H9 (cell line): Measurements from ENCODE around the gene RAD18. TPM values are rescaled to one million over a fixed set of nuclear protein-coding genes. Genes with fewer than 3 reads are reported as not detected.

ENCODE experiments used
- DNase-seq: peaks from one replicate; pipeline ENCODE4 v3.0.0-alpha.2; 2017
- H2AFZ ChIP-seq: one replicate; pipeline ENCODE4 v1.6.1; 2013; ENCODE audit warnings: mild to moderate bottlenecking, low read length, control low read depth, moderate library complexity
- H2AK5ac ChIP-seq: 2 replicates; pipeline ENCODE4 v1.6.1; 2013; ENCODE audit warnings: low read length, control low read depth, mixed read lengths; ENCODE audit not compliant: insufficient read length
- H2BK120ac ChIP-seq: one replicate; pipeline ENCODE4 v1.6.1; 2013; ENCODE audit warnings: low read depth, mild to moderate bottlenecking, low read length, control low read depth, inconsistent platforms; ENCODE audit not compliant: poor library complexity, severe bottlenecking
- H2BK12ac ChIP-seq: 2 replicates; pipeline ENCODE4 v1.6.1; 2013; ENCODE audit warnings: low read length, control low read depth, mixed read lengths, low read depth; ENCODE audit not compliant: insufficient read length
- H2BK15ac ChIP-seq: 2 replicates; pipeline ENCODE4 v1.6.1; 2013; ENCODE audit warnings: low read depth, low read length, control low read depth
- H2BK20ac ChIP-seq: one replicate; pipeline ENCODE4 v1.6.1; 2013; ENCODE audit warnings: low read depth, mild to moderate bottlenecking, low read length, control low read depth, inconsistent platforms; ENCODE audit not compliant: poor library complexity, severe bottlenecking
- H2BK5ac ChIP-seq: 2 replicates; pipeline ENCODE4 v1.6.1; 2013; ENCODE audit warnings: low read length, control low read depth, mixed read lengths; ENCODE audit not compliant: insufficient read length
- H3K14ac ChIP-seq: 2 replicates; pipeline ENCODE4 v1.6.1; 2013; ENCODE audit warnings: low read length, control low read depth; ENCODE audit not compliant: insufficient read depth
- H3K18ac ChIP-seq: 2 replicates; pipeline ENCODE4 v1.6.1; 2013; ENCODE audit warnings: low read depth, mild to moderate bottlenecking, mixed read lengths, low read length, control low read depth; ENCODE audit not compliant: insufficient read length
- H3K23ac ChIP-seq: 2 replicates; pipeline ENCODE4 v1.6.1; 2013; ENCODE audit warnings: low read length, control low read depth, mixed read lengths, low read depth; ENCODE audit not compliant: insufficient read length
- H3K23me2 ChIP-seq: 2 replicates; pipeline ENCODE4 v1.6.1; 2013; ENCODE audit warnings: low read depth, mild to moderate bottlenecking, mixed read lengths, low read length, control low read depth; ENCODE audit not compliant: insufficient read length, poor library complexity, severe bottlenecking
- H3K27ac ChIP-seq: 2 replicates; pipeline ENCODE4 v1.5.1; 2013; ENCODE audit warnings: low read length, control low read depth, mixed read lengths, low read depth; ENCODE audit not compliant: insufficient read length
- H3K27me3 ChIP-seq: 2 replicates; pipeline ENCODE4 v1.6.1; 2013; ENCODE audit warnings: low read length, control low read depth, inconsistent platforms; ENCODE audit not compliant: insufficient read depth
- H3K4ac ChIP-seq: 2 replicates; pipeline ENCODE4 v1.6.1; 2013; ENCODE audit warnings: low read depth, mild to moderate bottlenecking, control low read depth, inconsistent platforms, low read length, moderate library complexity
- H3K4me1 ChIP-seq: 2 replicates; pipeline ENCODE4 v1.6.1; 2013; ENCODE audit warnings: low read length, control low read depth, inconsistent platforms; ENCODE audit not compliant: insufficient read depth
- H3K4me2 ChIP-seq: 2 replicates; pipeline ENCODE4 v1.6.1; 2013; ENCODE audit warnings: low read length, control low read depth, mixed read lengths; ENCODE audit not compliant: insufficient read length, insufficient read depth
- H3K56ac ChIP-seq: 2 replicates; pipeline ENCODE4 v1.6.1; 2013; ENCODE audit warnings: low read depth, mild to moderate bottlenecking, mixed read lengths, low read length, control low read depth; ENCODE audit not compliant: insufficient read length
- H3K79me1 ChIP-seq: 2 replicates; pipeline ENCODE4 v1.6.1; 2013; ENCODE audit warnings: low read depth, mild to moderate bottlenecking, moderate library complexity, low read length, control low read depth, inconsistent platforms; ENCODE audit not compliant: insufficient read depth, poor library complexity, severe bottlenecking
- H3K79me2 ChIP-seq: 2 replicates; pipeline ENCODE4 v1.6.1; 2013; ENCODE audit warnings: low read length, control low read depth, inconsistent platforms; ENCODE audit not compliant: insufficient read depth
- H3K9ac ChIP-seq: 2 replicates; pipeline ENCODE4 v1.6.1; 2013; ENCODE audit warnings: low read length, control low read depth, mixed read lengths; ENCODE audit not compliant: insufficient read length; ENCODE audit errors: extremely low read depth
- H3K9me3 ChIP-seq: one replicate; pipeline ENCODE4 v1.6.1; 2013; ENCODE audit warnings: low read depth, low read length, inconsistent platforms; ENCODE audit not compliant: control insufficient read depth
- H3T11ph ChIP-seq: one replicate; pipeline ENCODE4 v1.6.1; 2013; ENCODE audit warnings: mild to moderate bottlenecking, low read length, control low read depth, inconsistent platforms
- H4K20me1 ChIP-seq: one replicate; pipeline ENCODE4 v1.6.1; 2013; ENCODE audit not compliant: control insufficient read depth, insufficient read length, insufficient read depth
- H4K5ac ChIP-seq: 2 replicates; pipeline ENCODE4 v1.6.1; 2013; ENCODE audit warnings: low read depth, mild to moderate bottlenecking, mixed read lengths, low read length, control low read depth; ENCODE audit not compliant: insufficient read length
- H4K8ac ChIP-seq: replicated peaks from 2 replicates; pipeline ENCODE4 v1.6.1; 2013; ENCODE audit warnings: low read length, control low read depth, mixed read lengths, low read depth; ENCODE audit not compliant: insufficient read length
- H4K91ac ChIP-seq: 2 replicates; pipeline ENCODE4 v1.6.1; 2013; ENCODE audit warnings: low read depth, mild to moderate bottlenecking, moderate library complexity, mixed read lengths, low read length, control low read depth; ENCODE audit not compliant: insufficient read length
- H3K27ac Mint-ChIP-seq, 3 experiments: 2 replicates in 2 of 3; 3 replicates in 1 of 3; pipeline ENCODE4 v1.8.0; 2020 to 2021; ENCODE audit warnings: mixed read lengths in 3 of 3, mild to moderate bottlenecking in 1 of 3, moderate library complexity in 1 of 3
- H3K27me3 Mint-ChIP-seq: 2 replicates; pipeline ENCODE4 v1.8.0; 2021; ENCODE audit warnings: low read depth, mild to moderate bottlenecking, moderate library complexity, mixed read lengths
- H3K36me3 Mint-ChIP-seq, 3 experiments: 2 replicates in 2 of 3; 3 replicates in 1 of 3; pipeline ENCODE4 v1.8.0; 2020 to 2021; ENCODE audit warnings: low read depth in 3 of 3, mixed read lengths in 3 of 3; ENCODE audit not compliant: insufficient read depth in 1 of 3
- H3K4me1 Mint-ChIP-seq, 2 experiments: 2 replicates each; pipeline ENCODE4 v1.8.0; 2020; ENCODE audit warnings: mixed read lengths in 2 of 2
- H3K4me3 Mint-ChIP-seq, 2 experiments: 2 replicates in 1 of 2; 3 replicates in 1 of 2; pipeline ENCODE4 v1.8.0; 2020 to 2021; ENCODE audit warnings: mild to moderate bottlenecking in 2 of 2, mixed read lengths in 2 of 2, moderate library complexity in 1 of 2
- H3K9me3 Mint-ChIP-seq, 2 experiments: 2 replicates in 1 of 2; 3 replicates in 1 of 2; pipeline ENCODE4 v1.8.0; 2020; ENCODE audit warnings: mild to moderate bottlenecking in 2 of 2, mixed read lengths in 2 of 2, moderate library complexity in 1 of 2
- WGBS: extraction: QIAGEN DNeasy Blood & Tissue Kit; methylation state at CpG from one replicate; pipeline ENCODE4 v1.1.7; 2013; ENCODE audit warnings: missing lambda C conversion rate, low lambda C conversion rate, mixed read lengths; ENCODE audit not compliant: insufficient read length; ENCODE audit errors: extremely low coverage; 5-methylcytosine and 5-hydroxymethylcytosine counted together
- total RNA-seq: library from RNA; stranded (reverse); gene quantifications from 2 replicates; pipeline ENCODE4 v1.2.1, GENCODE V29; 2021
- TF ChIP-seq, protein P1 (sequence below): fragments of 200-600 bp; sonication (generic); conservative IDR thresholded peaks from 3 replicates; pipeline ENCODE4 v1.8.0; 2021; ENCODE audit warnings: antibody characterized with exemption, mild to moderate bottlenecking

RAD18 gene
- total RNA-seq, 1 experiment from 2014 or later, result 27.8 TPM

- Histone ChIP-seq H3K9me3 (no peaks in the 10 kb centered on the region), H3K27ac (no peak overlapping the region), H3K27me3 (no peaks in the 10 kb centered on the region), H3K23ac (no peak overlapping the region), H3K18ac (no peak overlapping the region), H3K4ac (no peak overlapping the region), H3K79me1 (no peaks in the 10 kb centered on the region), H2BK15ac (no peak overlapping the region), H2BK120ac (no peak overlapping the region), H2AFZ (no peak overlapping the region), H2AK5ac (no peak overlapping the region), H2BK20ac (no peak overlapping the region), H3K9ac (no peak overlapping the region), H2BK5ac (no peak overlapping the region), H3K56ac (no peak overlapping the region), H3K4me2 (no peak overlapping the region), H4K91ac (no peak overlapping the region), H3K14ac (no peak overlapping the region), H4K8ac (no peak overlapping the region), H4K20me1 (no peaks in the 10 kb centered on the region), H3K79me2 (no peaks in the 10 kb centered on the region), H2BK12ac (no peak overlapping the region), H3K4me1 (no peaks in the 10 kb centered on the region), H3K23me2 (no peaks in the 10 kb centered on the region), H3T11ph (no peak overlapping the region), H4K5ac (no peak overlapping the region)
- no CpG with 5 or more reads among the region's 5 CpGs for WGBS
- peaks cover 2% of the 10 kb centered on the region; the same call in 1 of the 2 replicates for H3K27me3 Mint-ChIP-seq
- H3K4me1 Mint-ChIP-seq, result peaks cover 17% of the 10 kb centered on the region in 2 experiments
- H3K4me3 Mint-ChIP-seq, result no peak overlapping the region; a peak in 1 of 5 replicates
- TF ChIP-seq, protein P1, sequence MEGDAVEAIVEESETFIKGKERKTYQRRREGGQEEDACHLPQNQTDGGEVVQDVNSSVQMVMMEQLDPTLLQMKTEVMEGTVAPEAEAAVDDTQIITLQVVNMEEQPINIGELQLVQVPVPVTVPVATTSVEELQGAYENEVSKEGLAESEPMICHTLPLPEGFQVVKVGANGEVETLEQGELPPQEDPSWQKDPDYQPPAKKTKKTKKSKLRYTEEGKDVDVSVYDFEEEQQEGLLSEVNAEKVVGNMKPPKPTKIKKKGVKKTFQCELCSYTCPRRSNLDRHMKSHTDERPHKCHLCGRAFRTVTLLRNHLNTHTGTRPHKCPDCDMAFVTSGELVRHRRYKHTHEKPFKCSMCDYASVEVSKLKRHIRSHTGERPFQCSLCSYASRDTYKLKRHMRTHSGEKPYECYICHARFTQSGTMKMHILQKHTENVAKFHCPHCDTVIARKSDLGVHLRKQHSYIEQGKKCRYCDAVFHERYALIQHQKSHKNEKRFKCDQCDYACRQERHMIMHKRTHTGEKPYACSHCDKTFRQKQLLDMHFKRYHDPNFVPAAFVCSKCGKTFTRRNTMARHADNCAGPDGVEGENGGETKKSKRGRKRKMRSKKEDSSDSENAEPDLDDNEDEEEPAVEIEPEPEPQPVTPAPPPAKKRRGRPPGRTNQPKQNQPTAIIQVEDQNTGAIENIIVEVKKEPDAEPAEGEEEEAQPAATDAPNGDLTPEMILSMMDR, result no peak
- no peak overlapping the region for H3K27ac Mint-ChIP-seq
- DNase-seq, result no peak
- no peaks in the 10 kb centered on the region for H3K9me3 Mint-ChIP-seq
- no peaks in the 10 kb centered on the region; a peak in 1 of 7 replicates for H3K36me3 Mint-ChIP-seq
Measured at GRCh38 chr3:8993331-8993730, 30.1 kb upstream of the RAD18 start.
